ENCODE measurements around the gene RAB40A.

The RAB40A gene

GRCh38 chrX:103554687-103555424, 35.6 kb upstream of the RAB40A start:
- DNase-seq (ENCODE audit: low read depth): peak; percentile 51
- TF ChIP-seq, protein P1, sequence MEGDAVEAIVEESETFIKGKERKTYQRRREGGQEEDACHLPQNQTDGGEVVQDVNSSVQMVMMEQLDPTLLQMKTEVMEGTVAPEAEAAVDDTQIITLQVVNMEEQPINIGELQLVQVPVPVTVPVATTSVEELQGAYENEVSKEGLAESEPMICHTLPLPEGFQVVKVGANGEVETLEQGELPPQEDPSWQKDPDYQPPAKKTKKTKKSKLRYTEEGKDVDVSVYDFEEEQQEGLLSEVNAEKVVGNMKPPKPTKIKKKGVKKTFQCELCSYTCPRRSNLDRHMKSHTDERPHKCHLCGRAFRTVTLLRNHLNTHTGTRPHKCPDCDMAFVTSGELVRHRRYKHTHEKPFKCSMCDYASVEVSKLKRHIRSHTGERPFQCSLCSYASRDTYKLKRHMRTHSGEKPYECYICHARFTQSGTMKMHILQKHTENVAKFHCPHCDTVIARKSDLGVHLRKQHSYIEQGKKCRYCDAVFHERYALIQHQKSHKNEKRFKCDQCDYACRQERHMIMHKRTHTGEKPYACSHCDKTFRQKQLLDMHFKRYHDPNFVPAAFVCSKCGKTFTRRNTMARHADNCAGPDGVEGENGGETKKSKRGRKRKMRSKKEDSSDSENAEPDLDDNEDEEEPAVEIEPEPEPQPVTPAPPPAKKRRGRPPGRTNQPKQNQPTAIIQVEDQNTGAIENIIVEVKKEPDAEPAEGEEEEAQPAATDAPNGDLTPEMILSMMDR (conservative IDR thresholded peaks at IDR 0.05; ENCODE audit: control insufficient read depth, insufficient read depth, low read depth, low read length): no peak
- peak overlapping the region; percentile 3 for H3K4me3 ChIP-seq (ENCODE audit: control insufficient read depth, low read depth, low read length)

GRCh38 chrX:103552236-103552635, 32.9 kb upstream of the RAB40A start:
- DNase-seq (ENCODE audit: low read depth): peak; percentile 33
- TF ChIP-seq, protein P1 (conservative IDR thresholded peaks at IDR 0.05; ENCODE audit: control insufficient read depth, insufficient read depth, low read depth, low read length): no peak
- H3K4me3 ChIP-seq (ENCODE audit: control insufficient read depth, low read depth, low read length): no peak overlapping the region

- peak; percentile 37 for DNase-seq (ENCODE audit: low read depth)
- no peak overlapping the region for H3K4me3 ChIP-seq (ENCODE audit: control insufficient read depth, low read depth, low read length)
- TF ChIP-seq, protein P1 (conservative IDR thresholded peaks at IDR 0.05; ENCODE audit: control insufficient read depth, insufficient read depth, low read depth, low read length): no peak
Measured at GRCh38 chrX:103550415-103551051, 31.2 kb upstream of the RAB40A start.

GRCh38 chrX:103549916-103550315, 30.6 kb upstream of the RAB40A start:
- TF ChIP-seq, protein P1 (conservative IDR thresholded peaks at IDR 0.05; ENCODE audit: control insufficient read depth, insufficient read depth, low read depth, low read length): no peak
- DNase-seq (ENCODE audit: low read depth): peak; percentile 27
- no peak overlapping the region for H3K4me3 ChIP-seq (ENCODE audit: control insufficient read depth, low read depth, low read length)

GRCh38 chrX:103540145-103540544, 20.9 kb upstream of the RAB40A start:
- DNase-seq (ENCODE audit: low read depth): peak; percentile 60
- no peak overlapping the region for H3K4me3 ChIP-seq (ENCODE audit: control insufficient read depth, low read depth, low read length)
- TF ChIP-seq, protein P1 (conservative IDR thresholded peaks at IDR 0.05; ENCODE audit: control insufficient read depth, insufficient read depth, low read depth, low read length): no peak

- TF ChIP-seq, protein P1 (conservative IDR thresholded peaks at IDR 0.05; ENCODE audit: control insufficient read depth, insufficient read depth, low read depth, low read length): no peak
- H3K4me3 ChIP-seq (ENCODE audit: control insufficient read depth, low read depth, low read length): no peak overlapping the region
- DNase-seq (ENCODE audit: low read depth): no peak
Measured at GRCh38 chrX:103539695-103540094, 20.4 kb upstream of the RAB40A start.
